MCF 10A (cell line): ENCODE data around the gene LRRC49. TPM values are rescaled to one million over a fixed set of nuclear protein-coding genes. Genes with fewer than 3 reads are reported as not detected.
"Not testable (repeated sequence)": the region's sequence is repeated elsewhere in the genome, so short reads cannot be mapped to it uniquely, and the experiment has no call there.

Experiments used
- BruUV-seq: library from RNA; stranded (reverse); fragments of 400-500 nt; replicated peaks from 2 replicates; lab custom pipeline; 2021; lab: Mats Ljungman, UMichigan
- CTCF ChIA-PET: fragments of 300-600 bp; sonication (Branson Sonifier 250); formaldehyde crosslinking; extraction: SDS; loops from one replicate; lab custom pipeline; 2021; ENCODE audit warnings: antibody characterized with exemption, inconsistent platforms; lab: Yijun Ruan, JAX
- POLR2A ChIA-PET: fragments of 300-600, 350-650 bp; sonication (Branson Sonifier 250); formaldehyde crosslinking; extraction: SDS; loops from one replicate; lab custom pipeline; 2020; ENCODE audit warnings: antibody characterized with exemption, inconsistent platforms; lab: Yijun Ruan, JAX
- DNase-seq: peaks from one replicate; pipeline ENCODE4 v3.0.0-alpha.2; 2018; ENCODE audit not compliant: unreplicated experiment
- H3K27ac Mint-ChIP-seq: one replicate; pipeline ENCODE4 v1.8.0; 2022; ENCODE audit warnings: mild to moderate bottlenecking, low read depth, mixed read lengths; ENCODE audit not compliant: unreplicated experiment
- H3K27me3 Mint-ChIP-seq: one replicate; pipeline ENCODE4 v1.8.0; 2022; ENCODE audit warnings: mixed read lengths; ENCODE audit not compliant: insufficient read depth, unreplicated experiment
- H3K36me3 Mint-ChIP-seq: one replicate; pipeline ENCODE4 v1.8.0; 2022; ENCODE audit warnings: mild to moderate bottlenecking, moderate library complexity, mixed read lengths; ENCODE audit not compliant: insufficient read depth, unreplicated experiment
- H3K4me1 Mint-ChIP-seq: one replicate; pipeline ENCODE4 v1.8.0; 2022; ENCODE audit warnings: mixed read lengths; ENCODE audit not compliant: insufficient read depth, unreplicated experiment
- H3K4me3 Mint-ChIP-seq: one replicate; pipeline ENCODE4 v1.8.0; 2022; ENCODE audit warnings: mild to moderate bottlenecking, moderate library complexity, mixed read lengths; ENCODE audit not compliant: unreplicated experiment
- H3K9me3 Mint-ChIP-seq: one replicate; pipeline ENCODE4 v1.8.0; 2022; ENCODE audit warnings: mixed read lengths; ENCODE audit not compliant: unreplicated experiment
- CTCF ChIP-seq: fragments of 200-600 bp; IDR thresholded peaks from one replicate; pipeline ENCODE4 v1.8.0; 2022; ENCODE audit warnings: antibody characterized with exemption, mild to moderate bottlenecking; ENCODE audit not compliant: unreplicated experiment
- intact Hi-C: fragments of 100-400 bp; cut with micrococcal nuclease; formaldehyde crosslinking; loops from 2 replicates; pipeline ENCODE4 v1.14.1; 2022
- total RNA-seq: library from RNA; stranded (reverse); gene quantifications from 2 replicates; pipeline ENCODE4 v1.2.3, GENCODE V29; 2022

The LRRC49 gene
- total RNA-seq, 1 experiment from 2014 or later: 8.4 TPM

GRCh38 chr15:70995383-70995970 is 102.9 kb downstream of the LRRC49 start:
- intact Hi-C loops: no loop called here
- no peak for DNase-seq
- H3K36me3 Mint-ChIP-seq: peaks cover 6% of the 10 kb centered on the region
- H3K9me3 Mint-ChIP-seq: peaks cover 12% of the 10 kb centered on the region
- H3K27me3 Mint-ChIP-seq: no peaks in the 10 kb centered on the region
- no peak overlapping the region for H3K4me3 Mint-ChIP-seq
- no TSS peak for BruUV-seq
- H3K4me1 Mint-ChIP-seq: no peaks in the 10 kb centered on the region
- H3K27ac Mint-ChIP-seq: no peak overlapping the region
- ChIA-PET POLR2A (no interaction called here), CTCF (no interaction called here)
- TF ChIP-seq CTCF: no peak

- BruUV-seq: no TSS peak
- peaks cover 6% of the 10 kb centered on the region for H3K36me3 Mint-ChIP-seq
- POLR2A ChIA-PET: interaction anchor here (1.1 kb wide), 1 partner anchor 9 kb away, joined by 3 read pairs; no protein-coding TSS in a partner anchor
Observed at GRCh38 chr15:70998319-70998718, 105.7 kb downstream of the LRRC49 start.

DNA sequence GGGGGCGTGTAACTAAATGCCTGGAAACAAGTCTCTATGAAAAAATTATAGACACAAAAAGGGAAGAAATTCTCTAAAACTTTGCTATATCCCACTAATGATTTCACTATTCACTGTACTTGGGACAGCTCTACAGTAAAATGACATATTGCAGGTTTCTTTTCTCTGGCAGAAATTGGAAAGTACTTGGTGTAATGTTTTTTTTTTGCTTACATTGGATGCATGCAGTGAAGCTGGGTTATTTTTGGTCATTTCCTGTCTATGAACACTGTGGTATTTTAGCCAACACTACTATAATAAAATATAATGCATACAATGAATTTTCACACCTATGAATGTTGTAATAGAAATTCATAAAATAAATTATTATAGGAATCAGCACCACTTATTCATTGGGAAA is 109.7 kb downstream of the LRRC49 start:
- ChIA-PET CTCF (interaction anchor here (0.6 kb wide), 1 partner anchor 438 kb away, joined by 3 read pairs; no protein-coding TSS in a partner anchor), POLR2A (no interaction called here)
- no peak overlapping the region for H3K27ac Mint-ChIP-seq
- DNase-seq: no peak
- no peak for TF ChIP-seq CTCF
- H3K27me3 Mint-ChIP-seq: no peaks in the 10 kb centered on the region
- intact Hi-C loops: no loop called here
- peaks cover 12% of the 10 kb centered on the region for H3K9me3 Mint-ChIP-seq
- H3K36me3 Mint-ChIP-seq: peaks cover 10% of the 10 kb centered on the region
- no peak overlapping the region for H3K4me3 Mint-ChIP-seq
- peaks cover 6% of the 10 kb centered on the region for H3K4me1 Mint-ChIP-seq
- BruUV-seq: no TSS peak

More at GRCh38 chr15:70998319-70998718, 105.7 kb downstream of the LRRC49 start:
- Mint-ChIP-seq H3K27me3 (no peaks in the 10 kb centered on the region), H3K27ac (no peak overlapping the region), H3K9me3 (peaks cover 12% of the 10 kb centered on the region), H3K4me3 (no peak overlapping the region), H3K4me1 (peaks cover under 1% of the 10 kb centered on the region)
- TF ChIP-seq CTCF: no peak
- CTCF ChIA-PET: interaction anchor here (0.6 kb wide), 1 partner anchor 312 kb away, joined by 3 read pairs; no protein-coding TSS in a partner anchor
- intact Hi-C loops: no loop called here
- no peak for DNase-seq

- Mint-ChIP-seq H3K27ac (no peak overlapping the region), H3K4me3 (no peak overlapping the region), H3K27me3 (no peaks in the 10 kb centered on the region), H3K4me1 (peaks cover 6% of the 10 kb centered on the region), H3K9me3 (peaks cover 11% of the 10 kb centered on the region), H3K36me3 (peaks cover 10% of the 10 kb centered on the region)
- ChIA-PET CTCF (interaction anchor here (0.8 to 1.7 kb wide), 2 partner anchors 29 to 440 kb away, joined by 3 to 6 read pairs; no protein-coding TSS in a partner anchor), POLR2A (no interaction called here)
- no peak for TF ChIP-seq CTCF
- intact Hi-C loops: no loop called here
- no TSS peak for BruUV-seq
- DNase-seq: no peak
Observed at GRCh38 chr15:71003319-71003718, 110.7 kb downstream of the LRRC49 start.

DNA sequence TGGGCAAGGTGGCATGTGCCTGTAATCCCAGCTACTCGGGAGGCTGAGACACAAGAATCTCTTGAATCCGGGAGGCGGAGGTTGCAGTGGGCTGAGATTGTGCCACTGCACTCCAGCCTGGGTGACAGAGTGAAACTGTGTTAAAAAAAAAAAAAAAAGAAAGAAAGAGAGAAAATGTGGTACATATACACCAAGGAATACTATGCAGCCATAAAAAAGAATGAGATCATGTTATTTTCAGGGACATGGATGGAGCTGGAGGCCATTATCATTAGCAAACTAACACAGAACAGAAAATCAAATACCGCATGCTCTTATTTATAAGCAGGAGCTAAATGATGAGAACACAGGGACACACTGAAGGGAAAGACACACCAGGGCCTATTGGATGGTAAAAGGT is 111.9 kb downstream of the LRRC49 start:
- intact Hi-C loops, DNase-seq, BruUV-seq, H3K4me3 Mint-ChIP-seq, H3K27me3 Mint-ChIP-seq, H3K4me1 Mint-ChIP-seq, H3K27ac Mint-ChIP-seq, H3K36me3 Mint-ChIP-seq, POLR2A ChIA-PET, H3K9me3 Mint-ChIP-seq: not testable (repeated sequence)
- CTCF ChIA-PET: interaction anchor here (1.7 kb wide), 1 partner anchor 439 kb away, joined by 6 read pairs; no protein-coding TSS in a partner anchor
